Fibroblast of upper back skin (primary cell): ENCODE measurements around the gene MATR3.
"Not testable (repeated sequence)": the region's sequence is repeated elsewhere in the genome, so short reads cannot be mapped to it uniquely, and the experiment has no call there.

Experiments
- DNase-seq: peaks from one replicate; pipeline ENCODE4 v3.0.0-alpha.2; 2013

The MATR3 gene, protein sequence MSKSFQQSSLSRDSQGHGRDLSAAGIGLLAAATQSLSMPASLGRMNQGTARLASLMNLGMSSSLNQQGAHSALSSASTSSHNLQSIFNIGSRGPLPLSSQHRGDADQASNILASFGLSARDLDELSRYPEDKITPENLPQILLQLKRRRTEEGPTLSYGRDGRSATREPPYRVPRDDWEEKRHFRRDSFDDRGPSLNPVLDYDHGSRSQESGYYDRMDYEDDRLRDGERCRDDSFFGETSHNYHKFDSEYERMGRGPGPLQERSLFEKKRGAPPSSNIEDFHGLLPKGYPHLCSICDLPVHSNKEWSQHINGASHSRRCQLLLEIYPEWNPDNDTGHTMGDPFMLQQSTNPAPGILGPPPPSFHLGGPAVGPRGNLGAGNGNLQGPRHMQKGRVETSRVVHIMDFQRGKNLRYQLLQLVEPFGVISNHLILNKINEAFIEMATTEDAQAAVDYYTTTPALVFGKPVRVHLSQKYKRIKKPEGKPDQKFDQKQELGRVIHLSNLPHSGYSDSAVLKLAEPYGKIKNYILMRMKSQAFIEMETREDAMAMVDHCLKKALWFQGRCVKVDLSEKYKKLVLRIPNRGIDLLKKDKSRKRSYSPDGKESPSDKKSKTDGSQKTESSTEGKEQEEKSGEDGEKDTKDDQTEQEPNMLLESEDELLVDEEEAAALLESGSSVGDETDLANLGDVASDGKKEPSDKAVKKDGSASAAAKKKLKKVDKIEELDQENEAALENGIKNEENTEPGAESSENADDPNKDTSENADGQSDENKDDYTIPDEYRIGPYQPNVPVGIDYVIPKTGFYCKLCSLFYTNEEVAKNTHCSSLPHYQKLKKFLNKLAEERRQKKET

GRCh38 chr5:139293507-139294373 lies at the start of gene MATR3:
Gene MATR3, plus strand, starts transcription at chr5:139293740. Its CDS starts 13,676 bp downstream, at chr5:139307416.
- DNase-seq, result peak; percentile 97

DNA sequence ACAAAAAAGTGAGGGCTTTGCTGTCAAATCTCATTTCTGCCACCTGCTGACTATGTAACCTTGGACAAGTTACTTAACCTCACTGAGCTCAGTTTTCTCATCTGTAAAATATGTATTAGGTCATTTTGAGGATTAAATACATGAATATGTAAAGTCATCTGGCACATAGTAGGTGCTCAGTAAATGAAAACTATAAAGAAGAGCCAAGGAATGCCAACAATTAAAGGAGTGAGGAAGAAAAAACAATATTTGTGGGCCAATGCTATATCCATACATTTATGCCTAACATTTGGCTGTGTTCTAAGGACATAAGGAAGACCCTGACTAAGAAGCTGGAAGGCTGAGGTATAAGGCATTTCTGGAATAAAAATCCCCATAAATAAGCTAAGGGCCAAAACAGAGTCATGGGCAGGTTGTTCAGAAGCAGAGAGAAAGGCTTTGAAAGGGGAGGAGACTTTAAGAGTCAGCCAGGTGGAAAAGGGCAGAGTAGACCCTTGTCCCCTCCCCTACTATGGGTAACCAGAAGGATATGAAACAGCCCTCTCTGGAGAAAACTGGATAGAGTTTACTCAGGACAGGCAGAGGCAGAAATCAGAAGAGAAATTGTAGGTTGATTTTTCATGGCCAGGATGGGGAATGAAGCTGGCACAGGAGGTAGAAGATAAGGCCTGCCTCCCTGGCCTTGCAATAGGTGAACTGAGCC lies 47.8 kb upstream of the MATR3 start:
- no peak for DNase-seq

DNA sequence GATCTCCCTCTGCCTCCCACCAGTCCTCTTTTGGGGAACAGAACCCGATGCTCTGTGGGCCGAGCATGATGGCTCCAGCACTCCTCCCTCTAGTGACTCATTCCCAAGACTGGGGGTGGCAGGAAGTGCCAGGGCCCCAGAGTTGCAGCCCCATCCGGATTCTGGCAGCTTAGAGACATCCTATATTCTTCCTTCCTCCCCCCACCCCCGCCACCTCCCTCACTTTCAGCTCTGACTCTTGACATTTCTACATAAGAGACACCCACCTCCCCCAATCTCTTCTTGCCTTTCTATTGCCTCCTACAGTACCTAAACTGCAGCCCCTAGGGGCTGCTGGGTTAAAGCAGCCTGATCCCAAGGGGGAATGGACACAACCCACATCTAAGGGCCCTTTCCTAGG lies 47.1 kb upstream of the MATR3 start:
- DNase-seq, result peak; percentile 72

DNA sequence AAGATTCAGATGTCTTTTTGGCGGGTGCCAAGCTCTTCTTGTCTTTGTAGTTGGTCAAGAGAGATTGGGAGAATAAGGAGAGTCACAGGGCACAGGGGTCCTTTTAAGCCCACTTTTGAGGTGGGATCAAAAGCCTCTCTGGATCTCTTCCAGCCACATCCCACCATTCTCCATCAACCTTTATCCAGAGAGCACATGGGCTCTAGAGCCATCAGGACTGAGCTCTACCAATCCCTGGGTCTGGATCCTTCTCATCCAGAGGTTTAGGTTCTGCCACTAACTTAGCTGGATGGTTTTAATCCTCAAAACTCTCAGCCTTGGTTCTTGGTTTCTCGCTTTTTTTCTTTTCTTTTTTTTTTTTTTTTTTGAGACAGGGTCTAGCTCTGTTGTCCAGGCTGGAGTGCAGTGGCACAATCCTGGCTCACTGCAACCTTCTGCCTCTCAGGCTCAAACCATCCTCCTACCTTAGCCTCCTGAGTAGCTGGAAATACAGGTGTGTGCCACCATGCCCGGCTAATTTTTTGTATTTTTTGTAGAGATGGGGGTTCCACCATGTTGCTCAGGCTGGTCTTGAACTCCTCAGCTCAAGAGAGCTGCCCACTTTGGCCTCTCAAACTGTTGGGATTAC lies 44.6 kb upstream of the MATR3 start:
- DNase-seq, result no peak

DNA sequence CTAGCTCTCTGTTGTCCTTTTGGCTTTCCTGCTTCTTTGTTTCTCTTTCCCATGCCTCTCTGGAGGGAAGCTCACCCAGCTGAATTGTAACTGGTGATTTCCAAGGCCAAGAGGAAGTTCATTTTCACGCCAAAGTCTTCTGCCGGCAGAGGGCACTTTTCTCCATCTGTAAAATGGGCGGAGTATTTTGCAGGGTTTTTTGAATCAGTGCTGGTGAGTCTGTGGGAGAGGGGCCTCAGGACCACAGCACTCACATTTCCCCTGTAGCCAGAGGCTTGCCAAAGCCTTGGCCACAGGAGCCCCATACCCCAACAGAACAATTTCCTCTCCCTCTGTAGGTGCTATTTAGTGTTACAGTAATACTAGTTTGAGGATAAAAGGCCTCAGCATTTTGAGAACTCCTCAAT lies 42.3 kb upstream of the MATR3 start:
- DNase-seq, result no peak

DNA sequence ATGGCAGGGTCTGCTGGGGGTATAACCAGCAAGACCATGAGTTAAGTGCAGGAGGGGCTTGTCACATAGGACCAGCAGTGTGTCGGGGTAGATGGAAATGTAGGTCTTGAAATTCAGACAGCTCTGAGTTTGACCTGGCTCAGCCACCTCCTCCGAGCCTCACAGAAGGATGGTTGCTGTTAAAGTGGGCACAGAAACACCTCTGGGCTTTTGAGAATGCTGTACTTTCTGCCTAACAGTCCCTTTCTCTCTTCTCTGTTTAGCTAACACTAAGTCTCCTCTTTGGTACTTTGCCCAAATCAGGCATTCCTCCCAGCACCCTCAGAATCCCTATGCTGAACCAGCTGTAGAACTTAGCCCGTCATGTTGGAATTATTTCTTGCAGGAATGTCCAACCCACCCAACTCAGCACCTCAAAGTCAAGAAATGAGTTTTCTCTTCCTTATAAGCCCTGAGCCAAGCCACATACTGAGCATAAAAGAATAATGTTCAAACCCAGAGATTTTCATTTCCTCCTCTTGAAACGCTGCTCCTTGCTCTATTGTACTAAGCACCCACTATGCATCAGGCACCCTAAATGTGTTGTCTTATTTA lies 41.7 kb upstream of the MATR3 start:
- DNase-seq, result peak; percentile 75

DNA sequence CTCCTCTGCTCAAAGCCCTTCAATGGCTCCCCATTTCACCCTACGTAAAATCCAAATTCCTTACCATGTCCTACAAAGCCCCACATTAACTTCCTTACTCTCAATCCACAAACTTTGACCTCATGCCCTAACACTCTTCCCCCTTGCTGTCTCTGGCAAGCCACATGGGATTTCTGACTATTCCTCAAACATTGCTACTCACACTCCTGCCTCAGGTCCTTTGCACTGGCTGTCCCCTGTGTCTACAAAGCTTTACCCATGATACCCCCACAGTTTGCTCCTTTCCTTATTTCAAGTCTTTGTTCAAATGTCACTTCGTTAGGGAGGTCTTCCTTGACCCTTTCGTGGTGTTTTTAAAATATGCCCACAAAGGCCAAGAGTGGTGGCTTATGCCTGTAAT lies 40.4 kb upstream of the MATR3 start:
- DNase-seq, result no peak

DNA sequence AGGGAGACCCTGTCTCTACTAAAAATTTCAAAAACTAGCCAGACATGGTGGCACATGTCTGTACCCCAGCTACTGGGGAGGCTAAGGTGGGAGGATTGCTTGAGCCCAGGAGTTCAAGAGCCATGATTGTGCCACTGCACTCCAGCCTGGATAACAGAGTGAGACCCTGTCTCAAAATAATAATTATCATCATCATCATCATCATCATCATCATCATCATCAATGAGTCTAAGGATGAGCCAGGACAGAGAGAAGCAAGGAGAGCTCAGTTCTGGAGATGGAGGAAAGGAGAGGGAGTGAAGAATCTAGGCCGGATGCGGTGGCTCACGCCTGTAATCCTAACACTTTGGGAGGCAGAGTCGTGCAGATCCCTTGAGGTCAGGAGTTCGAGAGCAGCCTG lies 36.7 kb upstream of the MATR3 start:
- no peak for DNase-seq

- no peak for DNase-seq
Observed at GRCh38 chr5:139262059-139262741, 31.3 kb upstream of the MATR3 start.

GRCh38 chr5:139262742-139263445 lies 30.6 kb upstream of the MATR3 start:
- peak; percentile 94 for DNase-seq

GRCh38 chr5:139263536-139263935 lies 30.0 kb upstream of the MATR3 start:
- DNase-seq, result no peak

DNA sequence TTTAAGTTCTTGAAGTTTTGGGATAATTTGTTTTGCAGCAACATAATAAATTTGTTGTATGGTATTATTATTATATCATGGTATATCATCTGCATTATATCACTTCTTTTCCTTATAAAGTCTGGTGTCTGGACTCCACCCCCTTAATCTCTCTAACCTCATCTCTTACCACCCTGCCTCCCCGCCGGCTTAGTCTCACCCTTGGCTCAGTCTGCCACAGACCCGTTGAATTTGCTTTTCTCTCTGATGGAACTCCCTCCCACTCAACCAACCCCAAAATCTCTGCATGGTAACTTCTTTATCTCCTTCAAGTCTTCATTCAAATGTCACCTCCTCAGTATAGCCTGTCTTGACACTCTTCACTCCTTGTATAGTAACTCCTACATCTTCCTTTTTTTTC lies 29.6 kb upstream of the MATR3 start:
- no peak for DNase-seq

- no peak for DNase-seq
Observed at GRCh38 chr5:139265001-139265400, 28.5 kb upstream of the MATR3 start.

DNA sequence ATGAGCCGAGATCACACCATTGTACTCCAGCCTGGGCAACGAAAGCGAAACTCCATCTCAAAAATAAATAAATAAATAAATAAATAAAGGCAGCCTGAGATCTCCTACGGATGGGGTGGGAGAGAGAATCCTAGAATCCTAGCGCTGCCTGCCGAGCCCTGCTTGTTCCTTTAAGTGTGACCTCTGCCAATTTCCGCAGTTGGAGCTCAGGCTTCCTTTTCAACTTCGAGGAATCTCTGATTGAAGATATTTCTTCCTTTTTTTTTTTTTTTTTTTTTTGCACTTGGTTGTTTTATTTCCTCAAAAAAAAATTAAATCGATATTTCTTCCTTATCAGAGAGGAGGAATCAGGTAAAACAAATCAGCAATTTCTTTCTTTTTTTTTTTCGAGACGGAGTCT lies 27.3 kb upstream of the MATR3 start:
- DNase-seq, result no peak

GRCh38 chr5:139267481-139267880 lies 26.1 kb upstream of the MATR3 start:
- DNase-seq, result no peak

GRCh38 chr5:139268364-139269202 lies 25.0 kb upstream of the MATR3 start:
- DNase-seq, result no peak

GRCh38 chr5:139270718-139271117 lies 22.8 kb upstream of the MATR3 start:
- DNase-seq, result not testable (repeated sequence)

DNA sequence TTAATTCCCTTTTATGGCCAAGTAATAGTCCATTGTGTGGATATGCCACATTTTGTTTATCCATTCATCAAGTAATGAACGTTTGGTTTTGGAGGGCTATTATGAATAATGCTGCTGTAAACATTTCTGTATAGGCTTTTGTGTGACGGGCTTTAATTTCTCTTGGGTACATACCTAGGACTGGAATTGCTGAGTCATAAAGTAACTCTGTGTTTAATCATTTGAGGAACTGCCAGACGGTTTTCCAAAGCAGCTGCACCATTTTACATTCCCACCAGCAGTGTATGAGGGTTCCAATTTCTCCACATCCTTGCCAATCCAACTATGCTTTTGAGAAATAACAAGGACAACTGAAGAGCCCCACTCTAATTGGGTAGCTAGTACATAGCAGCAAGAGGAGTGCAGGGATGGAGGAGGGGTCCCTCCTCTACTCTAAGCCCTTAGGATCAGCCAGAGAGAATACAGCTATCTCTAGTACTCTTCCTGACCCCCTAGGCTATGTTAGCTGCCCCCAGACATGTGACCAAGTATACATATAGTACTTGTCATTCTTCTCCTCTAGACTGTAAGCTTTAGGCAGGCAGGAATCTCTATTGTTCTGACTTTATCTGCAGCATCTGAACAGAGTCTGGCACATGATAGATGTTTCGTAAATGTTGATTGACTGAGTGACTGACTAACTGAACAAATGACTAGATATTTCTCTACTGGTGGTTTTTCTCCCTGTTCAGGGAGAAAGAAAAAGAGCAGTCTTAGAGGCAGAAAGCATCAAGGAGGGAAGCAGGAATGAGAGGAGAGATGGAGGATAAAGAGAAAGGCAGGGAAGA lies 22.1 kb upstream of the MATR3 start:
- peak; percentile 89 for DNase-seq
